SKM-1 treated with dmso at 0.1 percent for 144 hours (cell line): ENCODE measurements around the gene CYTL1.
"Not testable (repeated sequence)": the region's sequence is repeated elsewhere in the genome, so short reads cannot be mapped to it uniquely, and the experiment has no call there.

ENCODE experiments used
- DNase-seq: peaks from one replicate; lab custom pipeline; 2025; ENCODE audit not compliant: unreplicated experiment; lab: John Stamatoyannopoulos, UW

Gene CYTL1

DNA sequence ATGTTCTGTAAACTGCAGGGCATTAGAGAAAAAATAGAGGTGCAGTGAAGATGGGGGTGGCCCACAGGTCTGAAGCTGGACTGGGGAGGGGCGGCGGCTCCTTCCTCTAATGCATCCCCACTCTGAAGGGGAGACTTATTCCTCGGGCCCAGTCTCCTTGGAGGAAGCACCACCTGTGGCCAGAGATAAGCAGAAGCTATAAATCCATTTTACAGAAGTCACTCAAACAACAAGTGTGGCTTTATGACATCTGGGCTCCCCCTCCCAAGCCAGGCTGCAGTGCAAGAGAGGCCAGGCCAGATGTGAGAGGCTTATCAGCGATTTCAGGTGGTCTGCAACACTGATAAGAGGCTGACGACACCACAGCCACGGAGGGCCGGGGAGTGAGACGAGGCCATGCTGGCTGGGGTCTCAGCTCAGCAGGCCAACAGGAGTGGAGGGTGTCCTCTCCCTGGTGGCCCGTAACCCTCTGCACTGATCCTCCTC, 15.8 kb downstream of the CYTL1 start:
- DNase-seq: no peak

DNA sequence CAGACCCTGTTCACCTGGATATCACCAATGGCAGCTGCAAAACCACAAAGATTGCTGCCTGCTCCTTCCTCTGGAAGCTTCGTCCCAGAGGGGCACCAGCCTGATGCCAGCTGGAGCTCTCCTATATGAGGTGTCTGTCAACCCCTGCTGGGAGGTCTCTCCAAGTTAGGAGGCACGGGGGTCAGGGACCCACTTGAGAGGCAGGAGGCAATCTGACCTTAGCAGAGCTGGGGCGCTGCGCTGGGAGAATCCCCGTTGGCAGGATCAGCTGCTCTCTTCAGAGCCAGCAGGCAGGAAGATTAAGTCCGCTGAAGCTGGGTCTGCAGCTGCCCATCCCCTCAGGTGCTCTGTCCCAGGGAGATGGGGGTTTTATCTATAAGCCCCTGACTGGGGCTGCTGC, 17.6 kb downstream of the CYTL1 start:
- not testable (repeated sequence) for DNase-seq

DNA sequence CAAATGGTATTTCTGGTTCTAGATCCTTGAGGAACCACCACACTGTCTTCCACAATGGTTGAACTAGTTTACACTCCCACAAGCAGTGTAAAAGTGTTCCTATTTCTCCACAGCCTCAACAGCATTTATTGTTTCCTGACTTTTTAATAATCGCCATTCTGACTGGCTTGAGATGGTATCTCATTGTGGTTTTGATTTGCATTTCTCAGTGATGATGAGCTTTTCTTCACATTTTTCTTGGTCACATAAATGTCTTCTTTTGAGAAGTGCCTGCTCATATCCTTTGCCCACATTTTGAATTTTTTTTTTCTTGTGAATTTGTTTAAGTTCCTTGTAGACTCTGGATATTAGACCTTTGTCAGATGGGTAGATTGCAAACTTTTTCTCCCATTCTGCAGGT, 22.3 kb downstream of the CYTL1 start:
- DNase-seq: not testable (repeated sequence)

DNA sequence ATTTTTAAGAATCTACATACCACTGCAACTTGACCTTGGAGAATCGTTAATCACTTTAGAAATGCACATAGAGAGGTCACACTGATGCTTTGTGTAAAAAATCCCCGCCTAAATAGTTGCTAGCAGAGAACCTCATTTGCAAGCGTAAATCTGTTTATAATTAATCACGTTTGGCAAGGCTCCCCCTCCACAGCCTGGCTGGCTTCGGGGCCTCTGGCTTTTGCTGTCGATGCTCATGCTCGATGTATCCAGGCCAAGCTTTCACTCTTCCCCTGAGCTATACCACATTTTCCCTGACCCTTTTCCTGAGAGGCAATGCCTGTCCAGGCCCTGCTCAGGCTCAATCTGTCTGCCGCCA, 23.4 kb downstream of the CYTL1 start:
- DNase-seq: no peak

DNA sequence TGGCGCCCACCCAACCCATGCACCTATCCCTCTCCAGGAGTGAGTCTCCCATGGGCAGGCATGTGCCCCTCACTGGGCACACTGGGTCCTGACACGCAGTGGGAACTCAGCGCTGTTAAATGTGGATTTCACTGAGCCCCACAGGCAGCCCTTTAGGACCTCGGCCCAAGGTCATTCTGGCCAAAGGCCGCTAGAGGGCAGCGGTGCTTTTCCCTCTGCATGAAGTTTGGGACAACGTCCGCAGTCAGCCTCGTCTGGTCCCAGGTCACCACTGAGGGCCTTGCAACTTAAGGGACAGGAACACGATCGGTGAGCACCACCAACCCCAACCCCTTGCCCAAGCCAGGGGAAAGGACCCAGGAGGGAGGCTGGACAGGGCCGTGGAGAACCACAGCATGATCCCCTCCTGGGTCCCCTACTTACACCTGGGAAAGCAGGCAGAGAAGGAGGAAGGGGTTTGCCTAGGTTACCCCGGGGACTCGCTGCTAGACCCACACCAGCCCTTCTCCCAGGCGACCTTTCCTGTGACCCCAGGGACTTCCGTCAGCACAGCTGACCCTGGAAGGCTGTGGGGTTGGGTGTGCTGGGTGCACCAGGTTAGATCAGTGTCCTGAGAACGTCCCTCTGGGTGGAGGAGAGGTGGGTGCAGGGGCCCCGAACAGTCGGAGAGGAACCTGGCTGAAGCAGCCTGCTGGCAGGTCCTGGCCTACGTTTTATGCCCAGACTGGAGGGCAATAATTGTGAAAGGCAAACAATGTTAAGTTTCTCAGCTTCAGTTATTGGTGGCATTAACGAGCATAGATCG, 24.0 kb downstream of the CYTL1 start:
- peak; percentile 78 for DNase-seq

DNA sequence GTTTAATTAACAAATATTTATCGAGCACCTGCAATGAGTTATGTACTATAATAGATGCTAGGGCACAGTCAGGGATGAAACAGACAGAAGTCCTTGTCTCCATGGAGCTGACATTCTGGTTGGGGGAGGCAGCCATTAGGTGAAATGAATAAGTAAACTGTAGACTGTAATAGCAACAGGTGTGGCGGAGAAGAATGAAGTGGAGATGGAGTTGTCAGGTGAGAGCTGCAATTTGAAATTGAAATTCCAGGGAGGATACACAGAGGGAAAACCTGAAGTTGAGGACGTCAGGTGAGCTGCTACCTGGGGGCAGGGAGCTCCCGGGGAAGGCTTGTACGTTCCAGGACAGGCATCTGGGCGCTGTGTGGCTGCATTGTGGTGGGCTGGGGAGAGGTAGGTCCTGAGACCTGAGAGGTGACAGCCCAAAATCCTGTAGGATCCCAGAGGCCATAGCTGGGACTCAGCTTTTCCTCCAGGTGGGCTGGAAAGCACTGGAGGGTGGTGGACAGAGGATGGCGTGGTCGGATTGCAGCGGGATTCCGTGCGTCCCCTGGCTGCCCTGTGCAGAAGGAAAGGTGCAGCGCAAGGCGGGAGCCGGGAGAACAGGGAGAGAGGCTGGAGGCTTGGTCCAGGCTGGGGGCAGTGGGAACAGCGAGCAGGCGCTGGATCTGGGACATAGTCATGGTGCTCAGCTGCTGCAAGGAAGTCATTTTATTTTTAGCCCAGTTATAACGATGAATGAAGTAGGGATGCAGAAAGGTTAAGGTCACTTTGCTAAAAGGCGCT, 24.8 kb downstream of the CYTL1 start:
- no peak for DNase-seq

DNA sequence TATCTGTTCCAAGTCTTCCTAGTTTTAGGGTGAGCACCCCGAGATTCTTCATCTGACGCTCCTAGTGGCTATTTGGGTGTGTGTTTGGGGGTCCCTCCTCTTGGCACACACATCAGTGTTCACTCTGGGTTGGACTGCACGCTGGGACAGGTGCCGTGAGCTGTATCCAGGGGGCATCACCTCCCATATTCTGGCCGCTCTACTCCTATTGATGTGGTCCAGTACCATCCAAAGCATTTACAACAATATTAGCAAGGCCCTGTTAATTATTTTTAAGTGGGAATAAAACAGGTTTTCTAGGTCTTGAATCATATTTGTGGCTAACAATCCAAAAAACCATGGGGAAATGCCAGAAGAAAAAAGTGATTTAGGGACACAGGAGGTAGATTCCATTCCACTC, 26.4 kb downstream of the CYTL1 start:
- DNase-seq: no peak

DNA sequence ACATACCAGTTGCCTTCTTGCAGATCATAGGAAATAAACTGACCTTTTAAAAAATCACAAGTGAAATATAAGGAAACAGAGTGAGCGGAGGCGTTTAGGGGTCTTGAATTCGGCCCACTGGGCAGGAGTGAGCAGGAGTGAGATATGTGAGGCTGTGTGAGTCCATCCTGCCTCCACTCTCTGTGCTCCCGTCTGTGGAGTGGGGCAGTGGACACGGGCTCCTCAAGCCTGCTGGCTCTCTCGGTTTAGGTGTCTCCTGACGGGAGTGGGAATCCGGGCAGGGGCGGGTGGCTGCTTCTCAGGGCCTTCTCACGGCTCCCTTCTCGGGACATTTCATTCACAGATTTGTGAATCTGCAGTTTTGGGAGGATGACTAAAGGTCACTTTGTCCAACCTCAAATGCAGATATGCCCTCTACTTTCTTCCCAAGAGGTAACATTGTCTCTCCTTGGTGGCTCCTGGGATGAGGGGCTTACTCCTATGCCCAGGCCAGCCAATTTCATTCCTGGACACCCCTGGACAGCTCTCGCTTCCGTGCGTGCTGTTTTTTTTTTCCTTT, 27.6 kb downstream of the CYTL1 start:
- no peak for DNase-seq

DNA sequence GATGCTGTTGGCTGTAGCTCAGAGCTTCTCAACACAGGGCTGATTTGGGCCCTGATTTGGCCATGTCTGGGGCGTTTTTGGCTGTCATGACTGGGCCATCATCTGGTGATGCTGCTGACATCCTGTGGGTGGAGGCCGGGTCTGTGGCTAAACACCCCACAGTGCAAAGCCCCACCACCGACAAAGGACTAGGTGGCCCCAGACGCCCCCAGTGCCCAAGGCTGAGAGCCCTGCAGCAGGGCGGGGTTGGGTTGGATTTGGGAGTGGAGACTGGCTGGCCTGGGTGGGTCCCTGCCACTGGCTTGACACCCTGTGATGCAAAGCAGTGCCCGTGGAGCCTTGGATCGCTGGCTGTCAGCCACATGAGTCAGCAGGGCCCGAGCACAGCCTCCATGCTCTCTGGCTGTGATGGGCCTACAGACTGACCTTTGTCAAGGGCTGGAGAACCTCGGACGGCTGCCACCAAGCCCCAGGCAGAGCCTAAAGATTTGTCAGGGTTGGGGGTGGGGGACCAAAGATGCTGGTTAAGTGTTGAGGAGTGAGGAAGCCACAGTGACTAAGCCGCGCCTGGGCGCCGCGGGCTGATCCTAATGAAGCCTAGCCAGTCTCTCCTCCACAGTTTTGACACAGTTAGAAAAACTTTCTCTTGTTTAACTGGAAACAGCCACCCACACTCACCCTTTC, 28.3 kb downstream of the CYTL1 start:
- DNase-seq: no peak

DNA sequence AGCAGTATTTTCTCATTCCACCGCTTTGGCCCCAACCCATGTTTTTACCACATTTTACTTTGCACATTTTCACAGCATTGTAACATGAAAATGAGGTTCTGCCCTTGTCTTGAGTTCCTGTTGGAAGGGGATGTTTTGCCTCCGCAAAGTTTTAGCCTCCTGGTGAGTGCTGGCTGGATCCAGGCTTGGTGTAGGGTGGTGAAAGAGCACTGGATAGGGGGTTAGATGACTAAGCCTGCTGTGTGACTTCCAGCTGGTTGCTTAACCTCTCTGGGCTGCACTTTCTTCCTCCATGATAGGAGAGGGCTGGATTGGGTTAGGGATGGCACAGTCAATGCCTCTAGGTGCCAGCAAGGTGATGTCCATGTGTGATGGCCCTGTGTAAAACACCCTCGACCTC, 28.9 kb downstream of the CYTL1 start:
- no peak for DNase-seq

DNA sequence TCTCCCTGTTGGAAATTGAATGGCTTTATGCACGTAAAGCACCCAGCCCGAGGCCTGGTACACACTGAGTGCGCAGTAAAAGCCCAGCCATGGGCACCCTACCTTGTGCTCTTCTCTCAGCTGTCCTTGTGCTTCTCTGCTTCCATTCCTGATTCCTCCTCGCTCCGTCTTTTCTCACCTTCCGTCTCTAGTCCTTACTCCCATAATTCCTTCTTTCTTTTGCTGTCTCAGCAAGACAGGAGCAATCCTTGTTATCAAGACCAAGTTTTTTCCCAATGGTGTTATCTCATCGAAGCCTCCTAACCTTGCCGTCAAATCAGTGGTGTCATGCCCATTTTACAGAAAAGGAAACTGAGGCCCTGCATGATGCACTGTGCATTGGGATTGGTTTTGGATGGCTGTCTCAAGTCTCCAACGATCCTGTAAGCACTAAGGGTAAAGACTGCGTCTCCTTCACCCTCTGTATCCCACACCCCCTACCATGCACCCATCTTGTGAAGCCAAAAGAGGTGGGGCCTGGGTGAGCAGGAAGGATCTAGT, 30.1 kb downstream of the CYTL1 start:
- no peak for DNase-seq

DNA sequence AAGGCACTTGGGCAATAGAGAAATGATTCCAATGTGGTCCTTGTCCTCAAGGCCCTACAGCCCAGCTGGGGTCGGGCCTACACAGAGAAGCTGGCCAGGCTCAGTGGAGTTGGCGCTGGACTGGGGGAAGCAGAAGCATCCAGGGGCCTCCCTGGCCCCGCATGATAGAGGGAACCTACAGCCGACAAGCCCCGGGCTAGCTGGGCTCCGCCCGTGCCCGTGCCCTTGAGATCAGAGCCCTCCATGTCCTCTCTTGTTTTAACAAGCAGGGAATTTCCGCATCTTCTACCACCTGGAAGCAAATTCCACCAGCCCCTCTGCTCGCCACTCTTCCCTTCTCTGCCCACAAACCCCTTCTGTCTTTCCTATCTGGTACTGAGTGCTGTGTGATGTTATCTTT, 31.6 kb downstream of the CYTL1 start:
- DNase-seq: no peak

DNA sequence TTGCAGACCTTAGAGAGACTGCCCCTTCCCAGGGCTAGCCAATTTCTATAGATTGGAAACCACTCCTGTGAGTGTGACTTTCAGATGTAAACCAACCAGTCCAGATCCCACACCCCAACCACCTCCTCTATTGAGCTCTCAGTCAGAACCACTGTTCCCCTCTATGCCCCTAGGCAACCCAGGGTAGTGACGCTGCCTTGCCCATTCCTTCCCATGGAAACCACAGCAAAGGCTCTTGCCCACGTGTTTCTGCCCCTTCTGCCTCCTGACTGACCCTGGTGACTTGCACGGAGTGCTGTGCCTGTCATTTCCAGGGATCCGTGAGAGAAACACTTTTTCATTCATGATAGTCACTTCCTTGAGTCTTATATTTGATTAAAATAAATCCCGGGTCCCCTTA, 32.4 kb downstream of the CYTL1 start:
- no peak for DNase-seq

DNA sequence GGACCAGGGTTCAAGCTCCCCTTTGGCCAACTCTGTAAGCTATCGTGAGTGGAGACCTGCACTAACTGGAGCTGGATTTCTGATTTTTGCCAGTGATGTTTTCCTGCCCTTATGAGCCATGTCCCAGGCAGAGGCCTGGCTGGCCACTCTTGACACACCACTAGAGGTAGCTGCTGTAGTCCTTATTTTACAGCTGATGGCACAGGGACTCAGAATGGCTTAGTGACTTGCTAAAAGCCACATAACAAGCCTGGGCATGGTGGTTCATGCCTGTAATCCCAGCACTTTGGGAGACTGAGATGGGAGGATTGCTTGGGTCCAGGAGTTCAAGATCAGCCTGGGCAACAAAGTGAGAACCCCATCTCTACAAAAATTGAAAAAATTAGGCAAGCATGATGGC, 33.4 kb downstream of the CYTL1 start:
- DNase-seq: peak; percentile 2

DNA sequence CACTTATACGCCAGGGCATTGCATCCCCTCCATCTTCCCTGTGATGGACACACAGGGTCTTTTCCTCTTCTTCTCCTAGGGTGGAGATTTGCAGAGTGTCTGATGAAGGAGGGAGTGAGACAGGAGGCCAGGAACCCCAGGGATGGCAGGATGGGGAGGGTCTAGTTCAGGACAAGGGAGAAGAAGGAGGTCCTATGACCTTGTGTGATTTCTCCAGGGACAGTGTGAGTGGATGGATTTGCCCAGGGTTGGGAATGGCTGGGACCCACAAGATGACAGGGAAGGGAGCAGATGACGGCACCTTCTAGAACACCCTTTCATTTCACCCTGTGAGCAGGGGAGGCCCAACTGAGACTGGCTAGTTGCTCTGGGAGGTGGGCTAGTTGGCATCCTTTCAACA, 34.2 kb downstream of the CYTL1 start:
- no peak for DNase-seq

DNA sequence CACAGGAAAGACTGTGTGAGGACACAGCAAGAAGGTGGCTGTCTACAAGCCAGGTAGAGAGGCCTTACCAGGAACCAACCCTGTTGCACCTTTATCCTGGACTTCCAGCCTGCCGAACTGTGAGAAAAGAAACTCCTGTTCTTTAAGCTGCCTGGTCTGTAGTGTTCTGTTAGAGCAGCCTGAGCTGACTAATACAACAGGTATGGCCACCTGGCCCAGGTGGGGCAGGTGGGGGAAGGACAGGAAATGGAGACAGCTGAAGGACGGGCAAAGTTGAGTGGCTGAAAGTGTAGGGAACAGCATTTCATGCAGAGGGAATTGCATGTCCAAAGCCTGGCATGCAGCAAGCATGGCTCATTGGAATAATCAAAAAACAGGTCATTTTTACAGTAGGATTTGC, 35.1 kb downstream of the CYTL1 start:
- no peak for DNase-seq

DNA sequence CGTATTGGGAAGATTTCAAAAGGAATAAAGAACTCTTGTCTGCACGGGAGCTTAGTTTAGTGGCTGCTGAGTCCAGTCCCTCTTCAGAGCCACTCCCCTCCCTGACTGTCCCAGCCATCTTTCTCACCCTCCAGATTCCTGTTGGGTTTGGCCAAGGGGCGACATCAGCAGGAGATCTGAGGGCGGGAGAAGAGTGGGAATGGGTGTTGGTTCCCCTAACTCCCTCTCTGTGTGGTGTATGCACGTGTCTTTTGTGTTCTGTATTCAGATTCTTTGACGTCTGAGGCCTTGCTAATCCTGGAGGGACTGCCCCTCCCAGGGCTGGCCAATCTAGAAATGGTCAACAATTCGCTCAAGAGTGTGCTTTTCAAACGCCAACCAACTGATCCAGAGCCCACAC, 37.4 kb downstream of the CYTL1 start:
- no peak for DNase-seq

DNA sequence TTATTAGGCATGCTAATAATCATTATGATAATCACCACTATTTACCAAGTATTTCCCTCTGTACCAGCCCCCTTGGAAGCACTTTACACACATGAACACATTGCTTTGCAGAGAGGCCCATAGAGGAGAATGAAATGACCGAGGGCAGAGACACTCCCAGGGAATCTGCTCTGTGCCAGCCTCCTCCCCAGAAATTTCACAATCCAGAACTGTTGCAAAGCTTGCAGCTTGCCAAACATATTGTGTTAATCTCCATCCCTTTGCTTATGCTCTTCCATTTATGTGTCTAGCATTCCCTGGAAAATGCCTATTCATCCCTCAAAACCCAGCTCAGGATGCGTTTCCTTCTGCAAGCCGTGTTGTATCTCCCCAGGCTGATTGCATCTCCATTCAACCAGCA, 37.8 kb downstream of the CYTL1 start:
- no peak for DNase-seq

DNA sequence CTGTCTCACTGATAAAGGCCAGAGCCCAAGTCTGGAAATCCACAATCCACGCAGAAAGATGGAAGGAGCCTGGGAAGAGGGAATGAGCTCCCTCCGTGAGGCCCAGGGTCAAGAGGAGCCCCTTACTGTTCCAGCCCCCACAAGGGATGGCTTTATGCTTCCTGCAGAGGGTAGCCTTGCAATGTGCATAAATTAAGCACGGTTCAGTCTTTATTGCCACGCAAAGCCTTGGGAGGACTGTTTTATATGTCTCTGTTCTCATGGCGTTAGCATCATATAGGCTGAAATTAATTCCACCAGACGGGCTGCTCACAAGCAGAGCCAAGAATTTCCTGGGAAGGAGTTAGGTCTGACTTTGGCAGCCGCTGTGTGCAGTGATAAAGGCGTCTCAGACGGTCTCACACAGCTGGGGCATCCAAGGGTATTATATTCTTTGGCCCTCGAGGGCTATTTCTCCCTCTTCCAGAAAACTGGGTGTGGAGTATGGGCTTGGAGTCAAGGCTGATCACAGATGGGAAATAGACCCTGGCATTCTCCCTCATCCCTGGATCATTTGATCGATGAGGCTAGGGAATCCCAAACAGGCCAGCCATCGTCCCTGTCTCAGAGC, 38.5 kb downstream of the CYTL1 start:
- DNase-seq: no peak

DNA sequence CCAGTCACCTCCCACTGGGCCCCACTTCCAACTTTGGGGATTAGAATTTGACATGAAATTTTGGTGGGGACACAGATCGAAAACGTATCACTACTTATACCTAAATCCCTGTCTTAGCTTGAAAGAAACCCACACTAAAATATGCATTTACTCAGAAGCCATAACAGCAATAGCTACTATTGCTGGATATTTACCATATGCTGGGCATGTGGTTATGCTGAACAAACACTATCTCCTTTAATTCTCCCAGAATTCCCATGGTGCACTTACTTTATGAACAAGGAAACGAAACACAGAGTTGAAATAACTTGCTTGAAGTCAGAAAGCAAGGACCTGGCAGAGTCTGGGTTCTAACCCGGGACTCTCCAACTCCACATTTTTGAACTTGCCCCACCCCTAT, 39.3 kb downstream of the CYTL1 start:
- DNase-seq: no peak

DNA sequence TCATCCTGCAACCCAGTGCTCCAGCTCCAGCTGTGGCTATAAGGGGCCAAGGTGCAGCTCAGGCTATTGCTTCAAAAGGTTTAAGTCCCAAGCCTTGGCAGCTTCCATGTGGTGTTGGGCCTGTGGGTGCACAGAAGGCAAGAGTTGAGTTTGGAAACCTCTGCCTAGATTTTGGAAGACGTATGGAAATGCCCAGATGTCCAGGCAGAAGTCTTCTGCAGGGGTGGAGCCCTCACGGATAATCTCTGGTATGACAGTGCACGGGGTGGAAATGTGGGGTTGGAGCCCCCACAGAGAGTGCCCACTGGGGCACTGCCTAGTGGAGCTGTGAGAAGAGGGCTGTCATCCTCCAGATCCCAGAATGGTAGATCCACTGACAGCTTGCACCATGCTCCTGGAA, 44.5 kb downstream of the CYTL1 start:
- DNase-seq: no peak
